D721Med (cell line): ENCODE results near the gene TOMM20.
"Not testable (repeated sequence)": the region's sequence is repeated elsewhere in the genome, so short reads cannot be mapped to it uniquely, and the experiment has no call there.

Experiments
- DNase-seq: peaks from one replicate; pipeline ENCODE4 v3.0.0; 2011; ENCODE audit warnings: low spot score; ENCODE audit not compliant: insufficient read length
- FAIRE-seq: peaks from 2 replicates; lab custom pipeline; 2011; peaks lifted over from hg19 to GRCh38; lab: Jason Lieb, UNC
- CTCF ChIP-seq: IDR thresholded peaks from 2 replicates; pipeline ENCODE4 v1.5.1; 2012; ENCODE audit warnings: mild to moderate bottlenecking, control low read depth; ENCODE audit not compliant: insufficient read depth; ENCODE audit errors: missing control alignments

TOMM20 gene

DNA sequence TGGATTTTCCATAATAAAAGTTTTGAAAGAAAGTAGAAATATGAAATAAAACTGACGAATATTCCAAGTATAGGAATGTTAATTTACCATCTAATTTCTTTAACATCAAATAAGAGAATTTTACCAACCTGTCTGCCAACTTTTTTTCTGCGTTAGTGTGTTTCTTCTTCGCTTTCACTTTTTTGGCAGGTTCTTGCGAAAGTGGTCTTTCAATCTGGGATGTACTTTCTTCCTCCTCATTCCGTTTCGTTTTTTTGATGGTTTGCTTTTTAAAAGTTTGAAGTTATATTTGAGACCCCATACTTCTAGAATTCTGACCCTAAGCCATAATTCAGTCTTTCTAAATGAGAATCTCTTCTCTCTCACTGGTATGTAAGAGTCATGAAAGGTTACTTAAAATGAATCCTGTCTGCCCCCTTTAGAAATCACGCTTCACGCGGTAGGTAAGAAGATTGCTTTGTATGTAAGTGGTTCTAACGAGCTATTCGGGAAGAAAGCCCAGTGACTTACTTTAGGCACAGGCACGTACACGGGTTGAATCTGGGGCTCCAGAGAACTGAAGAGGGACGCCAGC lies 31.8 kb upstream of the TOMM20 start:
- no peak for DNase-seq
- FAIRE-seq: no peak
- no peak for TF ChIP-seq CTCF

- DNase-seq, FAIRE-seq: not testable (repeated sequence)
These were observed 31.3 kb upstream of the TOMM20 start for GRCh38 chr1:235159930-235160329.

DNA sequence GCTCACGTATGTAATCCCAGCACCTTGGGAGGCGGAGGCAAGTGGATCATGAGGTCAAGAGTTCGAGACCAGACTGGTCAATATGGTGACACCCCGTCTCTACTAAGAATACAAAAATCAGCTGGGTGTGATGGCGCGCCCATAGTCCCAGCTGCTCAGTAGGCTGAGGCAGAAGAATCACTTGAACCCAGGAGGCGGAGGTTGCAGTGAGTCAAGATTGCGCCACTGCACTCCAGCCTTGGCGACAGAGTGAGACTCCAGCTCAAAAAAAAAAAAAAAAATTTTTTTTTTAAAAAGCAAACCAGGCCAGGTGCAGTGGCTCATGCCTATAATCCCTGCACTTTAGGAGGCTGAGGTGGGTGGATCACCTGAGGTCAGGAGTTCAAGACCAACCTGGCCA lies 30.6 kb upstream of the TOMM20 start:
- DNase-seq, FAIRE-seq: not testable (repeated sequence)

DNA sequence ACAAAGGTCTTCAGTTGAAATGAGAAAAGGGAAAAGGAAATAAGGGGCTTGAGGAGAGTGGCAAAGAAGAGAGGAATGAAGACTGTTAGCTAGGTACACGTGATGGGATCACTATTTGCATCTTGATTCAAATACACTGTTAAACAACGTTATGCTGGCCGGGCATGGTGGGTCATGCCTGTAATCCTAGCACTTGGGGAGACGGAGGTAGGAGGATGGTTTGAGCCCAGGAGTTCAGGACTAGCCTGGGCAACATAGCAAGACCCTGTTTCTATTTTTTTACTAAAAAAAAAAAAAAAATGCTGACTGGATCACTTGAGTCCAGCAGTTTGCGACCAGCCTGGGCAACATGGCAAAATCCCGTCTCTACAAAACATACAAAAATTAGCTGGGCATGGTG lies 30.0 kb upstream of the TOMM20 start:
- FAIRE-seq: no peak
- DNase-seq: no peak
- TF ChIP-seq CTCF: no peak

- DNase-seq (no peak), FAIRE-seq (no peak)
- no peak for TF ChIP-seq CTCF
These were observed 28.5 kb upstream of the TOMM20 start for GRCh38 chr1:235157150-235157549.

DNA sequence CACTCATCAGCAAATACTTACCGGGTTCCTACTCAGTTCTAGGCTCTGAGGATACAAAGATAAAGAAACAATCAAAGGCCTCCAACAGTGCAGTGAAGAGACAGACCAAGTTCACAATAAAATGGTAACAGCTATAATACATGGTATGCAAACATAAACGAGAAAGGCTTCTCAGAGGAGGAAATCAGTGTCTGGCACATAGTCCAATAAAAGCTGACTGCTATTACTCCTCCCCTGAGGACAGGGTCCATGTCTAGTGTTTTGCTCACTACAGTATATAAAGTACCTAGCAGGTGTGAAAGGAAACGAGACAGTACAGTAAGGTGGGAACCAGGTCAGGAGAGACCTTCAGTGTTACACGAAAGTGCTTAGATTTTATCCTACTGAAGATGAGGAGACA lies 28.1 kb upstream of the TOMM20 start:
- TF ChIP-seq CTCF: no peak
- DNase-seq (no peak), FAIRE-seq (no peak)

- DNase-seq (no peak), FAIRE-seq (no peak)
- TF ChIP-seq CTCF: no peak
These were observed 27.6 kb upstream of the TOMM20 start for GRCh38 chr1:235156265-235156664.

DNA sequence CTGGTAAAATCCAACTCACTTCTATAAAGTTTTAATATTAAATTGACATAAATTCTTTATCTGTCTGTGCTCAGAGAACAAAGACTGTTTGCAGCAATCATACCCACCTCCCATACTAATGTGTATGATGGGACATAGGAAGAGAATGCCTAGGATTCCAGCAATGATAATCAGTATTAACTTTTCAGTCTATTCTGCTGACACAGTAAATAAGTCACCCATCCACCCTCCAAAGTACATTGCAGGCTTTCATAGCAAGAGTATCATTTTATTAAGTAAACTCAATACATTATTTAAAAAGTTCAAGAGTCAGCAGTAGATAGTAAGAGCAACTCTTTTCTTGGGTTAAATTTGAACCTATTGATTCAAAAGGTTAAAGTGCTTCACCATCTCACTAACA lies 23.6 kb upstream of the TOMM20 start:
- peak; percentile 25 for FAIRE-seq
- TF ChIP-seq CTCF: no peak
- no peak for DNase-seq
